Activated naive CD4-positive, alpha-beta T cell treated with anti-CD3 and anti-CD28 coated beads for 36 hours (primary cell): ENCODE data around the gene VAV2. TPM values are rescaled to one million over a fixed set of nuclear protein-coding genes. Genes with fewer than 3 reads are reported as not detected.

Experiments used
- CTCF ChIA-PET: fragments of 350-600 bp; sonication (Branson Sonifier 250); formaldehyde crosslinking; loops from one replicate; lab custom pipeline; 2021; ENCODE audit warnings: antibody characterized with exemption; lab: Charles Lee
- DNase-seq: peaks from one replicate; pipeline ENCODE4 v3.0.0-alpha.2; 2020
- H3K27ac Mint-ChIP-seq: one replicate; pipeline ENCODE4 v1.8.0; 2021; ENCODE audit warnings: mild to moderate bottlenecking, mixed read lengths
- H3K27me3 Mint-ChIP-seq: one replicate; pipeline ENCODE4 v1.8.0; 2021; ENCODE audit warnings: low read depth, mixed read lengths
- H3K36me3 Mint-ChIP-seq: one replicate; pipeline ENCODE4 v1.8.0; 2021; ENCODE audit warnings: low read depth, mixed read lengths
- H3K4me1 Mint-ChIP-seq: one replicate; pipeline ENCODE4 v1.8.0; 2021; ENCODE audit warnings: low read depth, mixed read lengths
- H3K4me3 Mint-ChIP-seq: one replicate; pipeline ENCODE4 v1.8.0; 2021; ENCODE audit warnings: mild to moderate bottlenecking, moderate library complexity, mixed read lengths
- H3K9me3 Mint-ChIP-seq: one replicate; pipeline ENCODE4 v1.8.0; 2021; ENCODE audit warnings: mixed read lengths
- intact Hi-C: fragments of 100-400 bp; cut with micrococcal nuclease; formaldehyde crosslinking; loops from one replicate; pipeline ENCODE4 v1.15.1; 2023
- total RNA-seq, 2 experiments: library from RNA; stranded (reverse); gene quantifications; one replicate each; pipeline ENCODE4 v1.2.3, GENCODE V29; 2021

The VAV2 gene
- total RNA-seq, 2 experiments from 2014 or later: 3.4 to 3.8 TPM

DNA sequence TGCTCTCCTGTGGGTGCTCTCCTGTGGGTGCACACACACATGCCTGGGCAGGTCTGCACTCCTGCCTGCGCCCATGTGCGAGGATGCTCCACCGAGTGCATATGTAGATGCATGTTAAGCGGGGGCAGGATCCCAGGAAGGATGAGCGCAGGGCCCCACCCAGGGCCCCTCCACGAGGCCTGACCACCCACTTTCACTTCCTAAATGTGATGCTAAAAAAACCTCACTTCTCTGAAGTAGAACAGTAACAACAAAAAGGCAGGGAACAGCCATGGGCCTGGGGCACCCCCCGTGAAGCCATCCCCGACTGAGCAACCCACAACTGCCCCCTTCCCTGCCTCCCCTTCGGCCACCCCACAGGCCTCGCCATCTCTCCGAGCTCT is 205.8 kb downstream of the VAV2 start:
- DNase-seq: no peak
- Mint-ChIP-seq H3K36me3 (no peaks in the 10 kb centered on the region), H3K4me1 (no peaks in the 10 kb centered on the region), H3K4me3 (no peak overlapping the region), H3K27ac (no peak overlapping the region), H3K27me3 (no peaks in the 10 kb centered on the region), H3K9me3 (no peaks in the 10 kb centered on the region)
- CTCF ChIA-PET: interaction anchor here (1.0 kb wide), 1 partner anchor 48 kb away, joined by 3 read pairs; no protein-coding TSS in a partner anchor
- intact Hi-C loops: no loop called here

GRCh38 chr9:133785753-133786370 is 206.3 kb downstream of the VAV2 start:
- intact Hi-C loops: no loop called here
- Mint-ChIP-seq H3K4me1 (no peaks in the 10 kb centered on the region), H3K9me3 (no peaks in the 10 kb centered on the region), H3K36me3 (no peaks in the 10 kb centered on the region), H3K4me3 (no peak overlapping the region), H3K27ac (no peak overlapping the region), H3K27me3 (no peaks in the 10 kb centered on the region)
- CTCF ChIA-PET: no interaction called here
- DNase-seq: no peak

DNA sequence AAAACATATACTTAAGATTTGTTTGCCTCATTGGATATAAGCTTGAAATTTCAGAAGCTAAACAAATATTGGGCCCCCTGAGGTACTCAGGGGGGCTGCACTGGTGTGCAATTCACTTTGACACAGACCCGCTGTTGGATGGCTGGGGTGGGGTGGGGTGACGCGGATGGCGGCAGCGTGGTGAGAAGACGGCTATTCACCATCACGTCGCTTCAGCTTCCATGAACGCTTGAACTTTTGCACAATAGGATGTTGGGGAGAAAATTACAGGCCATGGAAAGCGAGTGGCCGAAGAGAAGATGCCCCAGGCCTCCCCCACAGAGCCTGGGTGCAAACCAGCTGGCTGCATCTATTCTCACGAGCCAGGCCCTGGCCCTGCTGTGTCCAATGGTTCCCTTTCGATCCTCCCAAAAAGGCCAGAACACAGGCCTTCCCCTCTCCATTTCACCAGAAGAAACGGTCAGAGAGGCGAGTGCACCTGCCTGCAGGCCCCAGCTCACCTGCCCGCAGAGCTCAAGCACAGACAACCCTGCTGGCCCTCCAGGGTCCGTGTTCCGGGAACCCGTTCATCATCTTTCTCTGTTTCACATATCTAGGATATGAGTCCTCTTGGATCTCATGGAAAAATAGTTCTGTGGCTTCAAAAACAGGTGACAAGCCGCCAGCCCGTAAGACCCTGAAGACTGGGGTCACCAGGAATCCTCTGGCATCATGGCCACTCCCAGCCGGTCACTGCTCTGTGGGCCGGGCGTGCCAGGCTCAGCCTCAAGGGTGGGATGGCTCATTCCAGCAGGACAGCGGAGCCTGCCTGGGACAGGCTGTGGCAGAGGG is 207.2 kb downstream of the VAV2 start:
- no peak for DNase-seq
- H3K27me3 Mint-ChIP-seq: no peaks in the 10 kb centered on the region
- no peaks in the 10 kb centered on the region for H3K4me1 Mint-ChIP-seq
- CTCF ChIA-PET: interaction anchor here (0.7 to 1.2 kb wide), 2 partner anchors 9 to 209 kb away, joined by 3 to 4 read pairs; no protein-coding TSS in a partner anchor
- H3K9me3 Mint-ChIP-seq: no peaks in the 10 kb centered on the region
- no peaks in the 10 kb centered on the region for H3K36me3 Mint-ChIP-seq
- no peak overlapping the region for H3K4me3 Mint-ChIP-seq
- intact Hi-C loops: no loop called here
- no peak overlapping the region for H3K27ac Mint-ChIP-seq

GRCh38 chr9:133783331-133783731 is 208.8 kb downstream of the VAV2 start:
- no peak for DNase-seq
- no peaks in the 10 kb centered on the region for H3K9me3 Mint-ChIP-seq
- CTCF ChIA-PET: interaction anchor here (0.6 to 5.2 kb wide), 5 partner anchors 10 to 274 kb away, joined by 4 to 84 read pairs (median 9); no protein-coding TSS in a partner anchor
- H3K4me3 Mint-ChIP-seq: no peak overlapping the region
- H3K27me3 Mint-ChIP-seq: no peaks in the 10 kb centered on the region
- no peak overlapping the region for H3K27ac Mint-ChIP-seq
- H3K4me1 Mint-ChIP-seq: no peaks in the 10 kb centered on the region
- intact Hi-C loops: no loop called here
- H3K36me3 Mint-ChIP-seq: no peaks in the 10 kb centered on the region

GRCh38 chr9:133782157-133783130 is 209.7 kb downstream of the VAV2 start:
- H3K27me3 Mint-ChIP-seq: no peaks in the 10 kb centered on the region
- no peak overlapping the region for H3K27ac Mint-ChIP-seq
- no peaks in the 10 kb centered on the region for H3K4me1 Mint-ChIP-seq
- H3K36me3 Mint-ChIP-seq: no peaks in the 10 kb centered on the region
- intact Hi-C loops: loop anchor here (1.0 kb wide), 2 partner anchors 212 to 317 kb away; no protein-coding TSS in a partner anchor
- CTCF ChIA-PET: interaction anchor here (0.6 to 5.2 kb wide), 15 partner anchors 8 to 274 kb away, joined by 3 to 84 read pairs (median 4); no protein-coding TSS in a partner anchor
- no peaks in the 10 kb centered on the region for H3K9me3 Mint-ChIP-seq
- H3K4me3 Mint-ChIP-seq: no peak overlapping the region
- peak; percentile 83 for DNase-seq

DNA sequence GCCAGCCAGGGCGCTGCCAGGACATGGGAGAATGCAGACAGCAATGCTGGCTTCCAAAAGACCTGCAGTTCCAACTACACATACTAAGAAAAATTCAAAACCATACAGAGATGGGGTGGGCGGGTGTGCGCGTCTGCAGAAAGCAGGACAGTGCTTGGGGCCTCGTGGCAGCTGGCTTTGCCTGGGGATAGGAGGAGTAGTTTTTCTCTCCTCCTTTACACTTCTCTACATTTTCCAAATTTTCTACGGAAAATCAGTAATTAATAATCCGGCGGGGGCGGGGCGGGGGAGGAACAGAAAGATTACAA is 210.3 kb downstream of the VAV2 start:
- no peak for DNase-seq
- Mint-ChIP-seq H3K9me3 (no peaks in the 10 kb centered on the region), H3K4me3 (no peak overlapping the region), H3K27ac (no peak overlapping the region), H3K36me3 (no peaks in the 10 kb centered on the region), H3K27me3 (no peaks in the 10 kb centered on the region), H3K4me1 (no peaks in the 10 kb centered on the region)
- intact Hi-C loops: loop anchor here (1.0 kb wide), 2 partner anchors 213 to 318 kb away; no protein-coding TSS in a partner anchor
- CTCF ChIA-PET: interaction anchor here (1.0 to 5.2 kb wide), 12 partner anchors 8 to 239 kb away, joined by 3 to 84 read pairs (median 4); no protein-coding TSS in a partner anchor

GRCh38 chr9:133780962-133781827 is 210.9 kb downstream of the VAV2 start:
- DNase-seq: no peak
- Mint-ChIP-seq H3K4me3 (no peak overlapping the region), H3K9me3 (no peaks in the 10 kb centered on the region), H3K27me3 (no peaks in the 10 kb centered on the region), H3K27ac (no peak overlapping the region), H3K4me1 (no peaks in the 10 kb centered on the region), H3K36me3 (no peaks in the 10 kb centered on the region)
- CTCF ChIA-PET: interaction anchor here (0.6 to 5.2 kb wide), 12 partner anchors 8 to 220 kb away, joined by 3 to 84 read pairs (median 4); no protein-coding TSS in a partner anchor
- intact Hi-C loops: no loop called here

- CTCF ChIA-PET: interaction anchor here (0.6 to 5.2 kb wide), 2 partner anchors 206 to 215 kb away, joined by 3 to 84 read pairs; no protein-coding TSS in a partner anchor
Observed at GRCh38 chr9:133780404-133780945, 211.6 kb downstream of the VAV2 start.

GRCh38 chr9:133779516-133780403 is 212.4 kb downstream of the VAV2 start:
- CTCF ChIA-PET: interaction anchor here (5.2 kb wide), 1 partner anchor 215 kb away, joined by 84 read pairs; no protein-coding TSS in a partner anchor
- peaks cover 2% of the 10 kb centered on the region for H3K36me3 Mint-ChIP-seq
- no peak for DNase-seq
- no peaks in the 10 kb centered on the region for H3K4me1 Mint-ChIP-seq
- H3K27ac Mint-ChIP-seq: no peak overlapping the region
- H3K9me3 Mint-ChIP-seq: no peaks in the 10 kb centered on the region
- no peaks in the 10 kb centered on the region for H3K27me3 Mint-ChIP-seq
- intact Hi-C loops: no loop called here
- H3K4me3 Mint-ChIP-seq: no peak overlapping the region

More at GRCh38 chr9:133780404-133780945, 211.6 kb downstream of the VAV2 start:
- peaks cover under 1% of the 10 kb centered on the region for H3K36me3 Mint-ChIP-seq
- no peak for DNase-seq
- H3K4me3 Mint-ChIP-seq: no peak overlapping the region
- no peaks in the 10 kb centered on the region for H3K4me1 Mint-ChIP-seq
- H3K9me3 Mint-ChIP-seq: no peaks in the 10 kb centered on the region
- no peak overlapping the region for H3K27ac Mint-ChIP-seq
- intact Hi-C loops: no loop called here
- no peaks in the 10 kb centered on the region for H3K27me3 Mint-ChIP-seq

DNA sequence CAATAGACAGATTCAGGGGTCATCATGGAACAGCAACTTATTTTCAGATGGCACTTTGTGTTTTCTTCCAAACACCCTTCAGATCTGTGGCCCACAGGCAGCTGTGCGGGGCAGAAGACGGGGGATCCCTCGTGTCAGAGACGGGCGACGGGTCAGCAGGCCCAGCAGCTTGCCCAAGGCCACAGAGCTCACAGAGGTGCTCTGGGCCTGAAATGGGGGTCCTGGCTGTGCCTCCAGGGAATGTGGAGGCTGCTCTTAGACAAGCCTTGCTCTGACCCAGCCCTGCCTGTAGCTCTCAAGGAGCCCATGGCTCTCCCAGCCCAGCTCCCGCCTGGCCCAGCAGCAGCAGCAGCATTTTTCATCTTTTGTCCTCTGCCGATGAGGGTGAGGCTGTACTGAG is 213.0 kb downstream of the VAV2 start:
- CTCF ChIA-PET: interaction anchor here (5.2 kb wide), 1 partner anchor 216 kb away, joined by 84 read pairs; no protein-coding TSS in a partner anchor
- no peak for DNase-seq
- H3K27me3 Mint-ChIP-seq: no peaks in the 10 kb centered on the region
- no peak overlapping the region for H3K27ac Mint-ChIP-seq
- peaks cover 5% of the 10 kb centered on the region for H3K36me3 Mint-ChIP-seq
- peaks cover under 1% of the 10 kb centered on the region for H3K9me3 Mint-ChIP-seq
- H3K4me1 Mint-ChIP-seq: no peaks in the 10 kb centered on the region
- intact Hi-C loops: no loop called here
- no peak overlapping the region for H3K4me3 Mint-ChIP-seq
